Measurements from ENCODE around the gene SETBP1. TPM values are rescaled to one million over a fixed set of nuclear protein-coding genes. Genes with fewer than 3 reads are reported as not detected.

The SETBP1 gene
- polyA plus RNA-seq, 1 experiment, result 2.9 TPM

- no peak for DNase-seq (ENCODE audit: low read depth)
These were observed 300.4 kb downstream of the SETBP1 start for GRCh38 chr18:44981121-44981520.

DNA sequence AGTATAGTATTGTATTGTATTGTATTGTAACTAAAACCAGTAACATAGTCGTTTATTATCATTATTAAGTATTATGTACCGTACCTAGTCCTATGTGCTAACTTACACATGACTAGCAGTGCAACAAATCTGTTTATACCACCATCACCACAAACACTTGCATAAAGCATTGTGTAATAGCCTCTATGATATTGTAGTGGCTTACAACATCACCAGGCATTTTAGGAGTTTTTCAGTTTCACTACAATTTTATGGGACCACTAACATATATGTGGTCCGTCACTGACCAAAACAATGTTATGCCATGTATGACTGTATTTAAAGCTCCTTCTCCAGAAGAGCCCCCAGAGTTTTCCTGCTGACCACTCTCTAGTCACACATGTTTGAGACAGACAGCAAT lies 306.2 kb downstream of the SETBP1 start:
- no peak for DNase-seq (ENCODE audit: low read depth)
- Histone ChIP-seq H3K27me3 (ENCODE audit: control insufficient read depth, insufficient read depth, low read length) (no peaks in the 10 kb centered on the region), H3K4me3 (ENCODE audit: low read depth, low read length) (no peak overlapping the region), H3K36me3 (ENCODE audit: control insufficient read depth, insufficient read depth, low read length) (no peaks in the 10 kb centered on the region)
- ChIA-PET CTCF (no interaction called here), POLR2A (no interaction called here)
- TF ChIP-seq, protein P1, sequence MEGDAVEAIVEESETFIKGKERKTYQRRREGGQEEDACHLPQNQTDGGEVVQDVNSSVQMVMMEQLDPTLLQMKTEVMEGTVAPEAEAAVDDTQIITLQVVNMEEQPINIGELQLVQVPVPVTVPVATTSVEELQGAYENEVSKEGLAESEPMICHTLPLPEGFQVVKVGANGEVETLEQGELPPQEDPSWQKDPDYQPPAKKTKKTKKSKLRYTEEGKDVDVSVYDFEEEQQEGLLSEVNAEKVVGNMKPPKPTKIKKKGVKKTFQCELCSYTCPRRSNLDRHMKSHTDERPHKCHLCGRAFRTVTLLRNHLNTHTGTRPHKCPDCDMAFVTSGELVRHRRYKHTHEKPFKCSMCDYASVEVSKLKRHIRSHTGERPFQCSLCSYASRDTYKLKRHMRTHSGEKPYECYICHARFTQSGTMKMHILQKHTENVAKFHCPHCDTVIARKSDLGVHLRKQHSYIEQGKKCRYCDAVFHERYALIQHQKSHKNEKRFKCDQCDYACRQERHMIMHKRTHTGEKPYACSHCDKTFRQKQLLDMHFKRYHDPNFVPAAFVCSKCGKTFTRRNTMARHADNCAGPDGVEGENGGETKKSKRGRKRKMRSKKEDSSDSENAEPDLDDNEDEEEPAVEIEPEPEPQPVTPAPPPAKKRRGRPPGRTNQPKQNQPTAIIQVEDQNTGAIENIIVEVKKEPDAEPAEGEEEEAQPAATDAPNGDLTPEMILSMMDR (IDR thresholded peaks at IDR 0.05; ENCODE audit: insufficient read depth, low read depth, low read length), result no peak

More at GRCh38 chr18:44981121-44981520, 300.4 kb downstream of the SETBP1 start:
- ChIA-PET CTCF (interaction anchor here (0.6 kb wide), 1 partner anchor 18 kb away, joined by 3 read pairs; no protein-coding TSS in a partner anchor), POLR2A (no interaction called here)
- Histone ChIP-seq H3K27me3 (ENCODE audit: control insufficient read depth, insufficient read depth, low read length) (no peaks in the 10 kb centered on the region), H3K36me3 (ENCODE audit: control insufficient read depth, insufficient read depth, low read length) (no peaks in the 10 kb centered on the region), H3K4me3 (ENCODE audit: low read depth, low read length) (no peak overlapping the region)
- TF ChIP-seq, protein P1 (IDR thresholded peaks at IDR 0.05; ENCODE audit: insufficient read depth, low read depth, low read length), result no peak

GRCh38 chr18:44987371-44987770 lies 306.7 kb downstream of the SETBP1 start:
- H3K27me3 ChIP-seq (ENCODE audit: control insufficient read depth, insufficient read depth, low read length), result no peaks in the 10 kb centered on the region
- no peak overlapping the region for H3K4me3 ChIP-seq (ENCODE audit: low read depth, low read length)
- CTCF ChIA-PET, result interaction anchor here (0.6 to 0.8 kb wide), 2 partner anchors 23 to 72 kb away, joined by 3 read pairs; no protein-coding TSS in a partner anchor
- H3K36me3 ChIP-seq (ENCODE audit: control insufficient read depth, insufficient read depth, low read length), result no peaks in the 10 kb centered on the region
- DNase-seq (ENCODE audit: low read depth), result no peak
- POLR2A ChIA-PET, result no interaction called here
- TF ChIP-seq, protein P1 (IDR thresholded peaks at IDR 0.05; ENCODE audit: insufficient read depth, low read depth, low read length), result no peak

DNA sequence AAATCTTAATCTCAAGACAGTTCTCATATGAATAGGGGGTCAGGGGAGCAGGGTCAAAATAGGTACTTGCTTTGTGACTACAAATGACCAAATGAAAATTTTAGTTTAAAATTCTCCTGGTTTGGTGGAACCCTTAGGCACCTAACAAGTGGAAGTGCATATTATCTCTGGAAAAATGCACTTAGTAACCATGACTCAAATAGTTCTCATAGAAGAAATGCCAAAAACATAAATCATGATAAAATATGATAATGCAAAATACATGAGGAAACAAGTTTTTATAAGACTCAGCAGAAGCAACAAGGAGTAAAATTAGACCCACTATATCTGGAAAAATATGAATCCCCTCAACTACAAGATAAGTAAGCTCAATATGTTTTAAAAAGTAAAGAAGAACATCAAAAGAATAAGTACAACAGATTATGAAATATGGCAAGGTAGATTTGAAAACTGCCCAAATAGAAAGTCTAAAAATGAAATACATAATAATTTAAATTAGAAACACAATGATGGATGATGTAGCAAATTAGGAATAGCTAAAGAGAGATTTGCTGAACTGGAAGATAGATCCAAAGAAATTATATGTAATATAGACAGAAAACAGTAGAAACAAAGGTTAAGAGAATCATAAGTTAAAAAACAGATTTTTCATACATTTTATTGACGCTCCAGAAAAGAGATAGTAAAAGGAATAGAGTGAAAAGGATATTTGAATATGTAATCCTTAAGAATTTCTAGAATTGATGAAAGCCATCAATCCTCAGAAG lies 308.3 kb downstream of the SETBP1 start:
- ChIA-PET CTCF (interaction anchor here (1.0 to 1.5 kb wide), 2 partner anchors 11 to 19 kb away, joined by 3 read pairs; no protein-coding TSS in a partner anchor), POLR2A (no interaction called here)
- TF ChIP-seq, protein P1 (IDR thresholded peaks at IDR 0.05; ENCODE audit: insufficient read depth, low read depth, low read length), result no peak
- Histone ChIP-seq H3K36me3 (ENCODE audit: control insufficient read depth, insufficient read depth, low read length) (no peaks in the 10 kb centered on the region), H3K27me3 (ENCODE audit: control insufficient read depth, insufficient read depth, low read length) (no peaks in the 10 kb centered on the region), H3K4me3 (ENCODE audit: low read depth, low read length) (no peak overlapping the region)
- no peak for DNase-seq (ENCODE audit: low read depth)

- Histone ChIP-seq H3K36me3 (ENCODE audit: control insufficient read depth, insufficient read depth, low read length) (no peaks in the 10 kb centered on the region), H3K27me3 (ENCODE audit: control insufficient read depth, insufficient read depth, low read length) (no peaks in the 10 kb centered on the region), H3K4me3 (ENCODE audit: low read depth, low read length) (no peak overlapping the region)
- CTCF ChIA-PET, result no interaction called here
- TF ChIP-seq, protein P1 (IDR thresholded peaks at IDR 0.05; ENCODE audit: insufficient read depth, low read depth, low read length), result no peak
- no peak for DNase-seq (ENCODE audit: low read depth)
- POLR2A ChIA-PET, result no interaction called here
These were observed 315.6 kb downstream of the SETBP1 start for GRCh38 chr18:44996261-44996660.

Measured in BJ (cell line).